ENCODE data around the gene VPS36.

- TF ChIP-seq CTCF (IDR thresholded peaks at IDR 0.05) (no peak), ZFX (IDR thresholded peaks at IDR 0.05; ENCODE audit: borderline replicate concordance) (no peak)
Observed at GRCh38 chr13:52454459-52454819, 4.0 kb upstream of the VPS36 start.

Measured in 22Rv1 (cell line).